Immature natural killer cell (primary cell): ENCODE measurements around the gene TSPAN18. TPM values are rescaled to one million over a fixed set of nuclear protein-coding genes. Genes with fewer than 3 reads are reported as not detected.

Experiments
- DNase-seq, 3 donors: peaks; one replicate each; pipeline ENCODE4 v3.0.0; 2022; ENCODE audit warnings: mixed read lengths in 1 of 3
- H3K27ac Mint-ChIP-seq, 6 donors: one replicate each; pipeline ENCODE4 v1.8.0; 2020; ENCODE audit warnings: mixed read lengths in 6 of 6, mild to moderate bottlenecking in 5 of 6, inconsistent platforms in 4 of 6, moderate library complexity in 3 of 6
- H3K27me3 Mint-ChIP-seq, 3 donors: one replicate each; pipeline ENCODE4 v1.8.0; 2020 to 2021; ENCODE audit warnings: low read depth in 3 of 3, mild to moderate bottlenecking in 3 of 3, mixed read lengths in 3 of 3, moderate library complexity in 3 of 3, inconsistent platforms in 1 of 3
- H3K36me3 Mint-ChIP-seq, 3 donors: one replicate each; pipeline ENCODE4 v1.8.0; 2020; ENCODE audit warnings: mixed read lengths in 3 of 3, inconsistent platforms in 2 of 3, mild to moderate bottlenecking in 2 of 3
- H3K4me1 Mint-ChIP-seq, 2 donors: one replicate each; pipeline ENCODE4 v1.8.0; 2020; ENCODE audit warnings: inconsistent platforms in 2 of 2, mild to moderate bottlenecking in 2 of 2, mixed read lengths in 2 of 2, moderate library complexity in 1 of 2
- H3K4me3 Mint-ChIP-seq, 5 donors: one replicate each; pipeline ENCODE4 v1.8.0; 2020; ENCODE audit warnings: mild to moderate bottlenecking in 5 of 5, mixed read lengths in 5 of 5, inconsistent platforms in 3 of 5, moderate library complexity in 3 of 5
- H3K9me3 Mint-ChIP-seq, 6 donors: one replicate each; pipeline ENCODE4 v1.8.0; 2020; ENCODE audit warnings: mild to moderate bottlenecking in 6 of 6, mixed read lengths in 6 of 6, inconsistent platforms in 4 of 6, moderate library complexity in 3 of 6
- polyA plus RNA-seq, 3 donors: library from polyadenylated mRNA; unstranded; fragments of 300-500 nt; fragmentation: Illumina TruSeq; gene quantifications; one replicate each; pipeline ENCODE4 v1.2.3, GENCODE V29; 2021

TSPAN18 gene
- polyA plus RNA-seq, 3 donors from 2014 or later = 0.84 to 0.93 (median 0.86) TPM

DNA sequence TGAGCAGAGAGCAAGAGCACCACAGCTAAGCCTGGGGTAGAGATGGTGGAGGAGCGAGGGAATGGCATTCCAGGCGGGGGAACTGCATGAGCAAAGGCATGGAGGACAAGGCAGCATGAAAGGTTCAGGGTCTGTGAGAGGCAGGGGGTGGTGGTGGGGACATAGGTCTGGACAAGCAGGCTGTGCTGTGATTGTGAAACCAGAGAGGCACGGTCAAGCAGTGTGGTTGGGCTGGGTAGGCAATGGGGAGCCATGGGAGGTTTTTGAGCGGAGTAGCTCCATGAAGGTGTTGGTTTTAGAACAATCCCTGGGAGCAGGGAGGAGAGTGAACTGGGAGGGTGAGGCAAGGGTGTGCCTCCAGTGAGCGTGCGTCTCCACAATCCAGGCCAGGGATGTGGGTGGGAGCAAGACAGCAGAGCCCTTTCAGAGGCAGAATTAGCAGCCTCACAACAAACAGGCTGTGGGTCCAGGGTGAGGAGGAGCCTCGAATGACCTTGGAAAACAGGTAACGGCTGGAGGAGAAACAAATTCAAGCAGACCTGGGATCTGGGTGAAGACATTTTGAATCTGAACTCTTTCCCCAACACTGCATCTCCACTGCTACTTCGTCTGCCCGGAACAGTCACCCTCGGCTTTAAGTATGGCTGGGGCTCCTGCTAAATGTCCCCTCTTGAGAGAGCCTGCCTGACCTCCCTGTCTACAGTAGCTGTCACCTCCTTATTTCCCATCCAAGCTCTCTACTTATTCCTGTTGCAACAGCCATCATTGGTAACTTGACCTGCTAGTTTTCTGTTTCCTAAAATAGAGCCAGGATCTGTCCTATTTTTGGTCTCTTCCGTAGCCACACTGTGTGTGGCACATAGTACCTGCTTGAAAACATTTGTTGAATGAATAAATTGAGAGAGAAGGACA, 27.0 kb upstream of the TSPAN18 start:
- Mint-ChIP-seq H3K27me3 (peaks cover 3 to 5% (median 4%) of the 10 kb centered on the region in 3 donors), H3K4me3 (no peak overlapping the region), H3K27ac (no peak overlapping the region), H3K9me3 (no peaks in the 10 kb centered on the region), H3K4me1 (no peaks in the 10 kb centered on the region), H3K36me3 (no peaks in the 10 kb centered on the region)
- DNase-seq = no peak

- H3K9me3 Mint-ChIP-seq = no peaks in the 10 kb centered on the region
- H3K27me3 Mint-ChIP-seq = peaks cover 4 to 7% (median 5%) of the 10 kb centered on the region in 3 donors
- DNase-seq = no peak
- no peaks in the 10 kb centered on the region for H3K36me3 Mint-ChIP-seq
- no peaks in the 10 kb centered on the region for H3K4me1 Mint-ChIP-seq
- no peak overlapping the region for H3K27ac Mint-ChIP-seq
- no peak overlapping the region for H3K4me3 Mint-ChIP-seq
These were observed 25.5 kb upstream of the TSPAN18 start for GRCh38 chr11:44701276-44701675.

GRCh38 chr11:44702889-44703288, 23.9 kb upstream of the TSPAN18 start:
- Mint-ChIP-seq H3K27ac (no peak overlapping the region), H3K4me1 (no peaks in the 10 kb centered on the region), H3K9me3 (no peaks in the 10 kb centered on the region), H3K27me3 (peaks cover 5 to 10% (median 7%) of the 10 kb centered on the region in 3 donors), H3K4me3 (no peak overlapping the region), H3K36me3 (no peaks in the 10 kb centered on the region)
- DNase-seq = no peak

- H3K27ac Mint-ChIP-seq = no peak overlapping the region
- H3K4me3 Mint-ChIP-seq = no peak overlapping the region
- no peaks in the 10 kb centered on the region for H3K4me1 Mint-ChIP-seq
- no peak for DNase-seq
- H3K9me3 Mint-ChIP-seq = no peaks in the 10 kb centered on the region
- no peaks in the 10 kb centered on the region for H3K36me3 Mint-ChIP-seq
- H3K27me3 Mint-ChIP-seq = peaks cover 2 to 13% (median 3%) of the 10 kb centered on the region in 3 donors
These were observed 19.7 kb upstream of the TSPAN18 start for GRCh38 chr11:44707094-44707493.

GRCh38 chr11:44708009-44708408, 18.8 kb upstream of the TSPAN18 start:
- Mint-ChIP-seq H3K4me1 (no peaks in the 10 kb centered on the region), H3K9me3 (no peaks in the 10 kb centered on the region), H3K27ac (no peak overlapping the region), H3K4me3 (no peak overlapping the region), H3K36me3 (no peaks in the 10 kb centered on the region), H3K27me3 (peaks cover 2 to 13% (median 3%) of the 10 kb centered on the region in 3 donors)
- DNase-seq = no peak

DNA sequence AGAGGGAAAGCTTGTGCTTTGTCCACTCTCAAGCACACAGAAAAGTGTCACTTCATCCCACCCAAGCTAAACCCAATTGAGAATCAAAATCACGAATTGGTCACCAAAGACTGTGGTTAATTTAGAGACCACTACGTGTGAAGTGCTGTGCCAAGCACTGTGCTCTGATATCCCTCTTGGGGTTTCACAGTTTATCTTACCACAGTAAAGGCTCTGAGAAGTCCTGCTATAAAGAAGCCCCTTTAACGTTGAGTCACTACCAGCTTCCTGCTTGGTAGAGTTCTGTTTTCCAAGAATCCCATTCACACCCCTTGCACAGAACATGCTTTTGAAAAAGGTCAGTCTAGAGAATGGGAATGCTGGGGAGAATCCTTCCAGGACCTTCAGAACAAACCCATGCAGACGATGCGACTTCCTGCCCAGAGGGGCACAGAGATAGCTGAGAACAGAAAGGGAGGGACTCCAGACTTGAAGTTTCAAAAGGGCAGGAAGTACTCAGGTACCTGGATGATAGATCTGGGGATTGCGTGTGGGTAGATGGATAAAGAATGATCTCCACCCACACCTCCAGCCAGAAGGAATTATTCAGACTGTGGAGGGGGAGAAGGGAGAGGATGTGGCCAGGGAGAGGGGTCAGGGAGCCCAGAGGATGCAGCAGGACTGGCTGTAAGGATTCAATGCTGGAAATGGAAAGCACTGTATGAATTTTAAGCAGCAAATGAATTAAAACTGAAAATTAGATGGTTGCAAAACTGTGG, 18.1 kb upstream of the TSPAN18 start:
- H3K36me3 Mint-ChIP-seq = no peaks in the 10 kb centered on the region
- H3K4me3 Mint-ChIP-seq = no peak overlapping the region
- no peak for DNase-seq
- H3K9me3 Mint-ChIP-seq = no peaks in the 10 kb centered on the region
- peaks cover 2 to 13% (median 3%) of the 10 kb centered on the region in 3 donors for H3K27me3 Mint-ChIP-seq
- no peak overlapping the region for H3K27ac Mint-ChIP-seq
- no peaks in the 10 kb centered on the region for H3K4me1 Mint-ChIP-seq

DNA sequence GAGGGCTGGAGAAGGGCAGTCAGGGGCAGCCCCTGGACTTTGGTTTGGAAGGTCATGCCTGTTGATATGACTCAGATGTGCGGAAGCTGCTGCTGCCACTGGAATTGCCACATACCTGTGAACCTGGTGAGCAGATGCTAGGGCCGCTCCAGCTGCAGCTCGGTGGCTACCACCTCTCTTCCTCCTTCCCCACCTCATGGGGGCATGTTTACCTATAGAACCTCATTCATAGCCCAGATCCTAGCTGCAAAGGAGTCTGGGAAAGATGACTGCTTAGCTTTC, 17.5 kb upstream of the TSPAN18 start:
- Mint-ChIP-seq H3K27ac (no peak overlapping the region), H3K9me3 (no peaks in the 10 kb centered on the region), H3K4me3 (no peak overlapping the region), H3K27me3 (peaks cover 3 to 16% (median 3%) of the 10 kb centered on the region in 3 donors), H3K4me1 (no peaks in the 10 kb centered on the region), H3K36me3 (no peaks in the 10 kb centered on the region)
- DNase-seq = no peak

- Mint-ChIP-seq H3K27ac (no peak overlapping the region), H3K4me1 (no peaks in the 10 kb centered on the region)
These were observed 16.8 kb upstream of the TSPAN18 start for GRCh38 chr11:44709966-44710365.

DNA sequence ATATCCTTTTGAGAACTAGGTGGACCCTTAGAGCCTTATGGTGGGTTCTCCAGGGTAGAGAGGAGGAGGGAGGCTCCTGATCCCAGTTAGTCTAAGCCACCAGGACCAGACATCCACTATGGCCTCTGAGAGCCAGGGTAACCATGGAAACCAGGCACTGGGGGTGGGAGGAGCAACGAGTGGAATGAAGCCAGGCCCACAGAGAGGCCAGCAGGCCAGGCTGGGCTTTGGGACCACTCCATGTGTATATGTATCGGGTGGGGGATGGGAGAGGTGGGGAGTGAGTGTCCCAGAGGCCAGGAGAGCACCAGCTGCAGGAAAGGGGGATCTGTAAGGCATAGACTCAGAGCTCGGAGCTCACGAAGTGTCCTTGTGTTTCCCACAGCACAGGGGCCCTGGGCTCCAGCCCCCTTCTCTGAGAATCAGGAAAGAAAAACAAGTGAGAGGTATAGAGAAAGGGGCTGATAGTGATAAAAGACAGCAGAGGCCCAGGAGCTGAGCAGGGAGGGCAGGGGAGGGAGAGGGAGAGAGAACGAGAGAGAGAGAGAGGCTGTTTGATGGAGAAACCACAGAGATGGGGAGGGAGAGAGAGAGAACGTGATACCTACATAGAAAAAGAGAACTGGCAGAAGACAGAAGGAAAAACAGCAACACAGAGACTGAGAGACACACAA, 15.5 kb upstream of the TSPAN18 start:
- no peak for DNase-seq
- no peaks in the 10 kb centered on the region for H3K9me3 Mint-ChIP-seq
- H3K36me3 Mint-ChIP-seq = no peaks in the 10 kb centered on the region
- no peak overlapping the region for H3K4me3 Mint-ChIP-seq
- H3K27ac Mint-ChIP-seq = no peak overlapping the region
- peaks cover 0 to 18% (median 5%) of the 10 kb centered on the region in 3 donors for H3K27me3 Mint-ChIP-seq
- no peaks in the 10 kb centered on the region for H3K4me1 Mint-ChIP-seq

More at GRCh38 chr11:44709966-44710365, 16.8 kb upstream of the TSPAN18 start:
- peaks cover 0 to 19% (median 7%) of the 10 kb centered on the region in 3 donors for H3K27me3 Mint-ChIP-seq
- DNase-seq = no peak
- H3K9me3 Mint-ChIP-seq = no peaks in the 10 kb centered on the region
- no peak overlapping the region for H3K4me3 Mint-ChIP-seq
- H3K36me3 Mint-ChIP-seq = no peaks in the 10 kb centered on the region

GRCh38 chr11:44711787-44712608, 14.8 kb upstream of the TSPAN18 start:
- no peak overlapping the region for H3K27ac Mint-ChIP-seq
- H3K4me3 Mint-ChIP-seq = no peak overlapping the region
- no peaks in the 10 kb centered on the region for H3K4me1 Mint-ChIP-seq
- no peaks in the 10 kb centered on the region for H3K9me3 Mint-ChIP-seq
- H3K27me3 Mint-ChIP-seq = peaks cover 0 to 12% (median 5%) of the 10 kb centered on the region in 3 donors
- no peak for DNase-seq
- no peaks in the 10 kb centered on the region for H3K36me3 Mint-ChIP-seq

GRCh38 chr11:44713022-44713421, 13.7 kb upstream of the TSPAN18 start:
- peaks cover 0 to 14% (median 6%) of the 10 kb centered on the region in 3 donors for H3K27me3 Mint-ChIP-seq
- no peak for DNase-seq
- H3K4me1 Mint-ChIP-seq = no peaks in the 10 kb centered on the region
- no peak overlapping the region for H3K4me3 Mint-ChIP-seq
- no peaks in the 10 kb centered on the region for H3K36me3 Mint-ChIP-seq
- no peaks in the 10 kb centered on the region for H3K9me3 Mint-ChIP-seq
- H3K27ac Mint-ChIP-seq = no peak overlapping the region

- H3K9me3 Mint-ChIP-seq = no peaks in the 10 kb centered on the region
- H3K27ac Mint-ChIP-seq = no peak overlapping the region
- no peaks in the 10 kb centered on the region for H3K4me1 Mint-ChIP-seq
- no peaks in the 10 kb centered on the region for H3K36me3 Mint-ChIP-seq
- H3K4me3 Mint-ChIP-seq = no peak overlapping the region
- DNase-seq = no peak
- peaks cover 5 to 14% (median 6%) of the 10 kb centered on the region in 3 donors for H3K27me3 Mint-ChIP-seq
These were observed 10.5 kb upstream of the TSPAN18 start for GRCh38 chr11:44716256-44716655.

- no peak overlapping the region for H3K4me3 Mint-ChIP-seq
- no peak for DNase-seq
- no peaks in the 10 kb centered on the region for H3K4me1 Mint-ChIP-seq
- H3K27ac Mint-ChIP-seq = no peak overlapping the region
- H3K36me3 Mint-ChIP-seq = no peaks in the 10 kb centered on the region
- H3K27me3 Mint-ChIP-seq = peaks cover 5 to 18% (median 6%) of the 10 kb centered on the region in 3 donors
- H3K9me3 Mint-ChIP-seq = no peaks in the 10 kb centered on the region
These were observed 8.7 kb upstream of the TSPAN18 start for GRCh38 chr11:44718057-44718456.
